Stimulated activated CD4-positive, alpha-beta T cell treated with anti-CD3 and anti-CD28 coated beads, Interleukin-12 subunit alpha, Interleukin-12 subunit beta, amount 100 ng/mL, for 24 hours (primary cell): ENCODE data around the gene TNFRSF17.

ENCODE experiments used
- DNase-seq, 2 experiments: peaks; one replicate each; pipeline ENCODE4 v3.0.0-alpha.2; 2020; ENCODE audit warnings: low read depth in 2 of 2

TNFRSF17 gene

GRCh38 chr16:12002447-12003006 lies 37.5 kb downstream of the TNFRSF17 start:
- no peak for DNase-seq

- no peak for DNase-seq
Observed at GRCh38 chr16:12006637-12007036, 41.6 kb downstream of the TNFRSF17 start.

GRCh38 chr16:12009462-12009861 lies 44.5 kb downstream of the TNFRSF17 start:
- DNase-seq = no peak

- DNase-seq = no peak
Observed at GRCh38 chr16:12009922-12010321, 44.9 kb downstream of the TNFRSF17 start.

- no peak for DNase-seq
Observed at GRCh38 chr16:12010388-12011251, 45.6 kb downstream of the TNFRSF17 start.

- no peak for DNase-seq
Observed at GRCh38 chr16:12011565-12011964, 46.6 kb downstream of the TNFRSF17 start.

- DNase-seq = no peak
Observed at GRCh38 chr16:12016291-12016947, 51.4 kb downstream of the TNFRSF17 start.

GRCh38 chr16:12017558-12017957 lies 52.5 kb downstream of the TNFRSF17 start:
- no peak for DNase-seq
